ENCODE data around the gene EVC2. TPM values are rescaled to one million over a fixed set of nuclear protein-coding genes. Genes with fewer than 3 reads are reported as not detected.

The EVC2 gene
- total and polyA plus RNA-seq, 2 of the 4 experiments (the other 2 are of a cell fraction) = 2.7 to 5.9 TPM

DNA sequence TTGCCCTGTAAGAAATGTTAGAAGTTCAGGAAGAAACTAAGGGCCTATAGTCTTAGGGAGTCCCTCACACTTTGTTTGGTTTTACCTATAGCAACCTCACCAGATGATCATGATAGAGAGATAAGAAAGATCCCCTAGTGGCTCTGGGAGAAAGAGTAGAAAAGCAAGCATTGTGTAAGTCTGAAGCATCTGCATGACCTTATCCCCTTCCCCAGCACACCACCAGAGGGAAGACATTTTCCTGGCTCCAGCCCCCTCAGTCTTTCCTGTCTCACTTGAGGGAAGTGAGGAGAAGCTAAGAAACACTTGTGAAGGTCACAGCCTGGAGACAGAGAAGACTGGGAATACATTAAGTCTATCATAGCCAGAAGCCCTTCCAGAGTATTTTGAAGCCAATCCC lies 154.0 kb downstream of the EVC2 start:
- Histone ChIP-seq H2AK5ac (ENCODE audit: low read depth, low read length) (no peak overlapping the region), H2AFZ (replicated peaks; ENCODE audit: low read length, poor library complexity) (no peak overlapping the region), H3K27me3 (ENCODE audit: control insufficient read depth, insufficient read depth, low read length) (no peaks in the 10 kb centered on the region), H3K79me1 (ENCODE audit: low read depth in 1 of 2, low read length in 2 of 2) (no peaks in the 10 kb centered on the region), H3K4ac (ENCODE audit: low read depth, low read length) (no peak overlapping the region), H3K9ac (ENCODE audit: low read depth, low read length) (no peak overlapping the region), H4K8ac (ENCODE audit: low read depth in 2 of 2, low read length in 2 of 2) (no peak overlapping the region), H3K23ac (ENCODE audit: low read depth, low read length) (no peak overlapping the region), H2BK5ac (ENCODE audit: low read depth, low read length, poor library complexity, severe bottlenecking) (no peak overlapping the region), H3K18ac (ENCODE audit: low read depth, low read length) (no peak overlapping the region), H3K56ac (ENCODE audit: extremely low read depth, insufficient read depth, low read length) (no peak overlapping the region), H3K4me2 (ENCODE audit: low read depth, low read length) (no peak overlapping the region), H2BK20ac (ENCODE audit: low read depth, low read length) (no peak overlapping the region), H2BK120ac (ENCODE audit: low read depth, low read length) (no peak overlapping the region), H3K4me3 (ENCODE audit: insufficient read depth, low read depth, low read length) (no peak overlapping the region), H4K91ac (ENCODE audit: insufficient read depth, low read depth, low read length) (no peak overlapping the region), H2AK9ac (replicated peaks; ENCODE audit: low read depth, low read length, poor library complexity) (no peak overlapping the region), H4K5ac (ENCODE audit: low read depth, low read length) (no peak overlapping the region), H3K9me1 (ENCODE audit: insufficient read depth, low read length) (no peaks in the 10 kb centered on the region; the same call in 1 of the 2 replicates), H3K9me3 (ENCODE audit: control insufficient read depth, insufficient read depth, low read length) (no peaks in the 10 kb centered on the region), H3K36me3 (ENCODE audit: control insufficient read depth, insufficient read depth, low read length) (peaks cover 6% of the 10 kb centered on the region), H3K4me1 (ENCODE audit: control insufficient read depth, insufficient read depth, low read length) (no peaks in the 10 kb centered on the region), H3K14ac (replicated peaks; ENCODE audit: low read depth, low read length) (no peak overlapping the region), H2BK15ac (ENCODE audit: low read depth, low read length) (no peak overlapping the region), H4K20me1 (ENCODE audit: insufficient read depth, low read length) (no peaks in the 10 kb centered on the region), H3K27ac (ENCODE audit: insufficient read depth, low read length) (no peak overlapping the region)
- TF ChIP-seq RFX5 (IDR thresholded peaks at IDR 0.05; ENCODE audit: low read depth, low read length) (no peak), BHLHE40 (IDR thresholded peaks at IDR 0.05; ENCODE audit: low read depth, low read length) (no peak), POLR2A (IDR thresholded peaks at IDR 0.05; ENCODE audit: low read depth, low read length) (no peak), SMC3 (IDR thresholded peaks at IDR 0.05; ENCODE audit: low read depth, low read length) (no peak), CEBPB (IDR thresholded peaks at IDR 0.05; ENCODE audit: low read depth, low read length) (no peak), RAD21 (IDR thresholded peaks at IDR 0.05; ENCODE audit: low read length) (no peak), MXI1 (IDR thresholded peaks at IDR 0.05; ENCODE audit: borderline replicate concordance, low read depth, low read length) (no peak), CHD1 (IDR thresholded peaks at IDR 0.05; ENCODE audit: low read depth, low read length) (no peak), NFE2L2 (IDR thresholded peaks at IDR 0.05; ENCODE audit: low read depth, low read length) (no peak), FOS (IDR thresholded peaks at IDR 0.05; ENCODE audit: low read depth, low read length) (no peak), MAFK (IDR thresholded peaks at IDR 0.05; ENCODE audit: low read depth, low read length) (no peak), MAZ (IDR thresholded peaks at IDR 0.05; ENCODE audit: borderline replicate concordance, low read depth, low read length) (no peak), RCOR1 (IDR thresholded peaks at IDR 0.05; ENCODE audit: insufficient replicate concordance, low read length) (no peak)
- TF ChIP-seq, protein P1, sequence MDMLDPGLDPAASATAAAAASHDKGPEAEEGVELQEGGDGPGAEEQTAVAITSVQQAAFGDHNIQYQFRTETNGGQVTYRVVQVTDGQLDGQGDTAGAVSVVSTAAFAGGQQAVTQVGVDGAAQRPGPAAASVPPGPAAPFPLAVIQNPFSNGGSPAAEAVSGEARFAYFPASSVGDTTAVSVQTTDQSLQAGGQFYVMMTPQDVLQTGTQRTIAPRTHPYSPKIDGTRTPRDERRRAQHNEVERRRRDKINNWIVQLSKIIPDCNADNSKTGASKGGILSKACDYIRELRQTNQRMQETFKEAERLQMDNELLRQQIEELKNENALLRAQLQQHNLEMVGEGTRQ (IDR thresholded peaks at IDR 0.05; ENCODE audit: low read depth, low read length) = no peak
- TF ChIP-seq, protein P2, sequence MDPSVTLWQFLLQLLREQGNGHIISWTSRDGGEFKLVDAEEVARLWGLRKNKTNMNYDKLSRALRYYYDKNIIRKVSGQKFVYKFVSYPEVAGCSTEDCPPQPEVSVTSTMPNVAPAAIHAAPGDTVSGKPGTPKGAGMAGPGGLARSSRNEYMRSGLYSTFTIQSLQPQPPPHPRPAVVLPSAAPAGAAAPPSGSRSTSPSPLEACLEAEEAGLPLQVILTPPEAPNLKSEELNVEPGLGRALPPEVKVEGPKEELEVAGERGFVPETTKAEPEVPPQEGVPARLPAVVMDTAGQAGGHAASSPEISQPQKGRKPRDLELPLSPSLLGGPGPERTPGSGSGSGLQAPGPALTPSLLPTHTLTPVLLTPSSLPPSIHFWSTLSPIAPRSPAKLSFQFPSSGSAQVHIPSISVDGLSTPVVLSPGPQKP (IDR thresholded peaks at IDR 0.05; ENCODE audit: borderline replicate concordance, low read depth, low read length) = no peak
- TF ChIP-seq, protein P3, sequence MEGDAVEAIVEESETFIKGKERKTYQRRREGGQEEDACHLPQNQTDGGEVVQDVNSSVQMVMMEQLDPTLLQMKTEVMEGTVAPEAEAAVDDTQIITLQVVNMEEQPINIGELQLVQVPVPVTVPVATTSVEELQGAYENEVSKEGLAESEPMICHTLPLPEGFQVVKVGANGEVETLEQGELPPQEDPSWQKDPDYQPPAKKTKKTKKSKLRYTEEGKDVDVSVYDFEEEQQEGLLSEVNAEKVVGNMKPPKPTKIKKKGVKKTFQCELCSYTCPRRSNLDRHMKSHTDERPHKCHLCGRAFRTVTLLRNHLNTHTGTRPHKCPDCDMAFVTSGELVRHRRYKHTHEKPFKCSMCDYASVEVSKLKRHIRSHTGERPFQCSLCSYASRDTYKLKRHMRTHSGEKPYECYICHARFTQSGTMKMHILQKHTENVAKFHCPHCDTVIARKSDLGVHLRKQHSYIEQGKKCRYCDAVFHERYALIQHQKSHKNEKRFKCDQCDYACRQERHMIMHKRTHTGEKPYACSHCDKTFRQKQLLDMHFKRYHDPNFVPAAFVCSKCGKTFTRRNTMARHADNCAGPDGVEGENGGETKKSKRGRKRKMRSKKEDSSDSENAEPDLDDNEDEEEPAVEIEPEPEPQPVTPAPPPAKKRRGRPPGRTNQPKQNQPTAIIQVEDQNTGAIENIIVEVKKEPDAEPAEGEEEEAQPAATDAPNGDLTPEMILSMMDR (conservative IDR thresholded peaks at IDR 0.05; ENCODE audit: low read depth, low read length) = no peak
- CTCF ChIA-PET = interaction anchor here (0.7 kb wide), 1 partner anchor 46 kb away, joined by 3 read pairs; no protein-coding TSS in a partner anchor
- ATAC-seq (ENCODE audit: low read depth) = no peak
- POLR2A ChIA-PET (ENCODE audit: unreplicated experiment) = no interaction called here
- no TSS peak for BruUV-seq (replicated peaks)
- DNase-seq = no peak
- in situ Hi-C loops (cut with MboI; ENCODE audit: low sequenced_read_pairs) (no loop called here), intact Hi-C loops (cut with micrococcal nuclease) (no loop called here), dilution Hi-C loops (cut with HindIII; ENCODE audit: low sequenced_read_pairs, unreplicated experiment) (no loop called here)

Measured in IMR-90 (cell line).